Activated naive CD4-positive, alpha-beta T cell treated with anti-CD3 and anti-CD28 coated beads, Interleukin-2, amount 50 U/mL, for 72 hours (primary cell): ENCODE data around the gene LRCOL1. TPM values are rescaled to one million over a fixed set of nuclear protein-coding genes. Genes with fewer than 3 reads are reported as not detected.
A peak's percentile ranks its signal among the peaks of the same experiment; 100 is the strongest.

ENCODE experiments used
- ATAC-seq, 2 donors: fragments of 150-1000 bp; cut with Tn5 transposase; 2 replicates each; pipeline ENCODE4 v1.10.0; 2021; ENCODE audit warnings: mild to moderate bottlenecking in 2 of 2, moderate library complexity in 2 of 2
- DNase-seq, 2 donors: peaks; one replicate each; pipeline ENCODE4 v3.0.0; 2021 to 2022; ENCODE audit warnings: low spot score in 2 of 2
- H3K27ac Mint-ChIP-seq, 2 donors: one replicate each; pipeline ENCODE4 v1.8.0; 2022; ENCODE audit warnings: mild to moderate bottlenecking in 2 of 2, mixed read lengths in 2 of 2
- H3K36me3 Mint-ChIP-seq, 2 donors: one replicate each; pipeline ENCODE4 v1.8.0; 2022; ENCODE audit warnings: mixed read lengths in 2 of 2
- H3K9me3 Mint-ChIP-seq, 2 donors: one replicate each; pipeline ENCODE4 v1.8.0; 2022; ENCODE audit warnings: mixed read lengths in 2 of 2
- total RNA-seq, 2 donors: library from RNA; stranded (reverse); gene quantifications; one replicate each; pipeline ENCODE4 v1.2.3, GENCODE V29; 2022

LRCOL1 gene
- total RNA-seq: not detected

DNA sequence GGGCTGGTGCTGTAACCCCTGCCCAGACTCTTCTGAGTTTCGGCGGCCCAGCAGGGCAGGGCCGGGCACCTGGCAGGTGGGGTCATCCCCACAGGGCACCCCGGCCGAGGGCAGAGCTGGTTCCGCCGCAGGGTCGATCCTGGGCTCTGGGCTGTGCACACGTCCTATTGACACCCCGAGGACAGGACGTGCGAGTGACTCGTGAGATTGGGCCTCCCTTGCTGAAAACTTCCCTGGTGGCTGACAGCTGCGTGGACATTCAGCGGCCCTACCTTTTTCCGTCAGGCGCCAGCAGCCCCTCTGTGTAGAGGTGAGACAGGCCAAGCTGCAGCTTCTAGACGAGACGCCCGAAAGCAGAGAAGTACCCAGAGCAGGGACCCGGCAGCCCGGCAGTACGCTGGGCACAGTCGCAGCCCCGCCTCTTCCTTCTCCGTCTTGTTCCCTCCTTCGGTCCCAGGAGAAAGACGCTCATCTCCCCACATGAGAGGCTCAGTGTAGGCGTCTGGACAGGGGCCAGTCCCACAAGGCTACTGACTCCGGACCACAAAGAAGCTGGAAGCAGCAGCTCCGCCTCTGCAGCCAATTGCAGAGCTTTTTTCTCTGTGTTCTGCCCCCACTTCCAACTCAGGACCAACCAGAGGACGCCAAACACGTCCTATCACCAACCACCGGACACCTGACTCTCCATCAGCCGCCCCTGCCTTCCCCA, at the start of gene LRCOL1:
LRCOL1 (minus strand) TSS at position 532 of the 709 bp plus-strand sequence. CDS start 4,331 bp downstream, outside the sequence.
- DNase-seq (no peak), ATAC-seq (no peak)
- no peak within 1 kb of the TSS for H3K27ac Mint-ChIP-seq
- H3K9me3 Mint-ChIP-seq: peaks cover 0 to 3% of the 10 kb centered on the region in 2 donors
- H3K36me3 Mint-ChIP-seq: peaks cover 0 to 7% of the 10 kb centered on the region in 2 donors

DNA sequence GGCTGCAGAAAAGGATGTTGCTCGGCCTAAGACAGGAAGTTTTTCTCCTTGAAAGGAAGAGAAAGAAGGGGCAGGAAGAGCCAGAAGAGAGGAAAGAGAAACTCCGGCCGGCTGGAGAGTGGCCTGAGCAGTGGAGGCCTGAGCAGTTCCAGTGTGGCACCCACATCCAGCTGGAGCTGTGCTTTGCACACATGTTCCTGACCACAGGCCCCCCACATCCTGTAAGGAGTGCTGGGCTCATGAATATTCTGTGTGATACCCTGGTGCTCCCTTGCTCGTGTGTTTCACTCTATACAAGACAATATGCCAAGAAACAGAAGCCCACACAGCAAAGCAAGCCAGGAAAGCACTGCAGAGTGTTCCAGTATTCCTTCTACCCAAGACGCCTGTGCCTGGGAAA, 49.7 kb upstream of the LRCOL1 start:
- Mint-ChIP-seq H3K36me3 (peaks cover 29 to 37% of the 10 kb centered on the region in 2 donors), H3K9me3 (no peaks in the 10 kb centered on the region), H3K27ac (peak overlapping the region in 1 of 2 donors; percentile 25)
- no peak for ATAC-seq
- no peak for DNase-seq

DNA sequence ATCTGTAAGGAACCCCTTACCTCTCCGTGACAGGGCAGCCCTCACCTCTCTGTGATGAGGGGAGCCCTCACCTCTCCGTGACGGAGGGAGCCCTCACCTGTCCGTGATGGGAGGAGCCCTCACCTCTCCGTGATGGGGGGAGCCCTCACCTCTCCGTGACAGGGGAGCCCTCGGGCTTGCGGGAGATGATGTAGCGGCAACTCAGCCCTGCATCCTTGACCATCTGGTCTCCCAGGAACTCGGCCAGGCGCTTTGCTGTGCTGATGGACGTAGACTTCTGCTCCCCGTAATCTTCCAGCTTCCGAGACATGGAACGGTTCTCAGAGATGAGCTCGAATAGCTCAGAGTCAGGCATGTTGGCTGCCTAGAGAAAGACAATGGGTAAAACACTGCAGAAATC, 48.8 kb upstream of the LRCOL1 start:
- Mint-ChIP-seq H3K36me3 (peaks cover 26 to 36% of the 10 kb centered on the region in 2 donors), H3K27ac (no peak overlapping the region), H3K9me3 (no peaks in the 10 kb centered on the region)
- DNase-seq: no peak
- ATAC-seq: no peak

DNA sequence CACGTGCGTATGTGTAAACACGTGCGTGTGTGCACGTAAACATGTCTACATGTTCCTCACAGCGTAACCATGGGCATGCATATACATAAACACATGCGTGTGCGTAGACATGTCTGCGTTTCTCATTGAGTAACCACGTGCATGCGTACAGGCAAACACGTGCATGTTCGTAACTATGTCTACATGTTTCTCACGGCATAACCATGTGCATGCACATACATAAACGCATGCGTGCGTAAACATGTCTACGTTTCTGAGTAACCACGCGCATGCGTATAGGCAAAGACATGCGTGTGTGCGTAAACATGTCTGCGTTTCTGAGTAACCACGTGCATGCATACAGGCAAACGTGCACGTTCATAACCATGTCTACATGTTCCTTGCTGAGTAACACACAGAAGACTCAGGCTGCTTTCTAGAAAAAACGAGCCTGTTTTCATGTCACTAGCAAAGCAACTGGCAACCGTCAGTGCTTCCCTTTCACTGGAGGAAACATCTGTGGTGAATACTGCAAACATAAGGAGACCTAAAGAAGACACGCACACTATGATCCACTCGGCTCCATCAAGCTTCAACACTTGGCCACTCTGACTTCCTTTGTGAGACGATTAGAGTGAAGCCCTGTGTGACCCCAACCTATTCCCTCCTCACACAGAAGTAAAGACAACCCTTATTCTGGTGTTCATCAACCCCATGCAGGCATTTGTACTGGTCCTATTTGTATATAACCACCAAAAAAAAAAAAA, 47.9 kb upstream of the LRCOL1 start:
- H3K27ac Mint-ChIP-seq: no peak overlapping the region
- H3K36me3 Mint-ChIP-seq: peaks cover 32 to 36% of the 10 kb centered on the region in 2 donors
- no peaks in the 10 kb centered on the region for H3K9me3 Mint-ChIP-seq
- DNase-seq (no peak), ATAC-seq (no peak)

DNA sequence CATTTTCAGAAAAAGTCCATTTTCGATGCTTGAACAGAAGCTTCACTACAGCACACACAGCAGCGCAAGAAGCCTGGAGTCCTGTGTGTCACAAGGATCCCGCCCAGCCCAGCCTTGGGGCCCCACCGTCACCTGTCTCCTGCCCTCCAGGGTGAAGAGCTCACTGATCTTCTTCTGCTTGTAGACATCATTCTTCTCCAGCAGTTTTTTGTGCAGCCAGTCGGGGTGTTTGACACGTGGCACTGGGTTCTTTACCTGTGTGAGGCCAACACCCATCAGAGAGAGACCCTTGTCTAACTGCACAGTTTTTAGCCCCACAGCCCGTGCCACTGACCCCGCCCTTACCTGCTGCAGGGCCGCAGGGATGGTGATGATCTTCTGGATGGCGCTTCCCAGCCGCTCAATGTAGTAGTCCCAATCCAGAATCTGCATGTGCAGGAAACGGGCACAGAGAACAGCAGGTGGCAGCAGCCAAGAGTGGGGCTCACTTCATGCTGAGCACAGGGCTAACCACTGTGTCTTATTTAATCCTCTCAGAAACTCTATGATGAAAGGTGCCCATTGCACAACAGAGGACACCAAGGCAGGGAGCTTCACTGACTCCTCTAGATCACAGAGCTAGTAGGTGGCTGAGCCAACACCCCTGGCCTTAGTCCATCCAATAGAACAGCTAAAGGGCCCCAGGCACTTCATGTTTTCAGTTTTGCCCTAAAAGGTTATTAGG, 46.8 kb upstream of the LRCOL1 start:
- DNase-seq (no peak), ATAC-seq (no peak)
- Mint-ChIP-seq H3K9me3 (no peaks in the 10 kb centered on the region), H3K27ac (peak overlapping the region in 1 of 2 donors; percentile 12), H3K36me3 (peaks cover 32 to 38% of the 10 kb centered on the region in 2 donors)

DNA sequence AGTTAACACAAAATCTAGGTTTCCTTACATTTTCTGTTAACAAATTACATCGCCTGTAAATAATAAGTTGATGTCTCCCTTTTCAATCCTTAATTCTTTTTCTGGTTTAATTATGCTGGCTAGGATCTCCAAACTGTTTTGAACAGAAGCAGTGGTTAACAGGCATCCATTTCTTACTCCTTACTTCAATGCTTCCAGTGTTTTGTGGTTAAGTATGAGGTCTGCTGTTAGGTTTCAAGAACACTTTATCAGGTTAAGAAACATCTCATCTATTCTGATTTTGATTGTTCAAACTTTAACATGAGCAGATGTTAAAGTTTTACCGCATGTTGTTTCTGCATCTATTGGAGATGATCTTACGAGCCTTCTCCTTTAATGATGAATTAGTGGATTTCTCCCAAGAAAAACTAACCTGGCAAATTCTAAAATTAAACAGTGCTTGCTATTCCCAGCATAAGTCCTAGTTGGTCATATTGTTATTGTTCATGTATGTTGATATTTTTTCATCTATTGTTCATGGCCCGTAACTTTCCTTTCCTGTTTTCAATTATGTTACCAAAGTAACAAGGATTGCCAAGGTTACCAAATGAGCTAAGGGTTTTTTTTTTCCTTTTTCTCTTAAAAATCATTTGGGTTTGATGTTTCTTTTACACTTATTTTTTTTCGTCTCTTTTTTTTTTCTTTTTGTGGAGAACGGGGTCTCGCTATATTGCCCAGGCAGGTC, 43.3 kb upstream of the LRCOL1 start:
- DNase-seq (no peak), ATAC-seq (peak in 1 of 2 donors; percentile 66)
- H3K9me3 Mint-ChIP-seq: no peaks in the 10 kb centered on the region
- H3K27ac Mint-ChIP-seq: peak overlapping the region in 1 of 2 donors; percentile 46
- H3K36me3 Mint-ChIP-seq: peaks cover 25 to 28% of the 10 kb centered on the region in 2 donors

DNA sequence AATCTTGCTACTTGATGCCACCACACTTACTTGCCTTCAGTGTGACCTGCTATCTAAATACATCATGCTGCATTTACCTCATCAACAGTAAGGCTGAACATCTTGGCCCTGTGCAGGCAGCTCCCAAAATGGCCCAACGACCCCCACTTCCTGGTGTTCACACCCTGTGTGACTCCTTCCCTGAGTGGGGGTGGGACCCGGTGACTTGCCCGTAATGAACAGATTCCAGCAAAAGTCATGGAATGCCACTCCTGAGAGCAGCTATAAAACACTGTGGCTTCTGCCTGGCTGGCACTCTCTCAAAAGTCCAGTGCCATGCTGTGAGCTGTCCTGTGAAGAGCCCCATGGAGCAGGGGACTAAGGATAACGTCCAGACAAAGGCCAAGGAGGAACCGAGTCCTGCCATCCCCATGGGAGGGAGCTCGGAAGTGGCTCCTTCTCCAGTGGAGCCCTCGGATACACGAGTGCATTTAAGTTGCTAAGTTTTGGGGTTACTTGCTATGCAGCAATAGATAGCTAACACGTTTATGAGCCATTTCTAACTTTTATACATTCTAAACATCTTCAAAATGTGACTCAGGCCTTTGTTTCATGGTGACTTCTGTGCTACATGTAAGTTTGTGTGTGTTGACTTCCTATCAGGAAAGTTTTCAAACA, 41.2 kb upstream of the LRCOL1 start:
- Mint-ChIP-seq H3K9me3 (no peaks in the 10 kb centered on the region), H3K27ac (peak overlapping the region in 1 of 2 donors; percentile 26), H3K36me3 (peaks cover 13% of the 10 kb centered on the region in 2 donors)
- no peak for DNase-seq
- no peak for ATAC-seq

DNA sequence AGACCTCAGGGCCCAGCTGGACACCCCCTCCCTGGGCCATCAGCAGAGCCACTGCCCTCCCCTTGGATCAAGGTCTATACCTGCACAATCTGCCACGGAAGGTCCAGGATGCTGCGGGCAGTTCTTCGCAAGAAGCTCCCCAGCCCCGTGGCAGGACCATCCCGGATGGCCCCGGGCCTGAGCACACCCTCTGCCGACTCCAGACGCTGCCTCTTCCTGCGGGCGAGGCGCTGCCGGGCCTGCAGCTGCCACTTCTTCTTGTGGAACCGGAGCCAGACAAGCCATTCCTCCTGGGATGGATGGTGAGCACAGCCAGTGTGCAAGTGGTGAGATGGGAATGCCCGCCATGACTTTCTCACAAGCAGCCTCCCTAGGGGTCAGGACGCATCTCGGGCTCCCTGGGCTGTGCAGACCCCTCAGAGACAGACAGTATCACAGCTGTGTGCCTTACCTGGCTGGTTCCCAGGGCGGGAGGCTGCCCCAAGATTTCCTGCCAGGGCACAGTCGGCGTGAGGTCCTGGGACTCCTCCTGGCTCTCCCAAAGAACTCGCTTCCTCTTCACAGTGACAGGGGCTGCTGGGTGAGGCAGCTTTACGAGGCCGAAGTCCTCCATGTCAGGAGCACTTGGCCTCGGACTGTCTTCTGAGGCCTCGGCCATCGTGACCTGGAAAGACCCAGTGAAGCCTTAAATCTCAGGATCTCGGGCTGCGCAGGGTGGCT, 39.0 kb upstream of the LRCOL1 start:
- Mint-ChIP-seq H3K27ac (no peak overlapping the region), H3K36me3 (peaks cover 12% of the 10 kb centered on the region in 2 donors), H3K9me3 (no peaks in the 10 kb centered on the region)
- DNase-seq (no peak), ATAC-seq (no peak)

DNA sequence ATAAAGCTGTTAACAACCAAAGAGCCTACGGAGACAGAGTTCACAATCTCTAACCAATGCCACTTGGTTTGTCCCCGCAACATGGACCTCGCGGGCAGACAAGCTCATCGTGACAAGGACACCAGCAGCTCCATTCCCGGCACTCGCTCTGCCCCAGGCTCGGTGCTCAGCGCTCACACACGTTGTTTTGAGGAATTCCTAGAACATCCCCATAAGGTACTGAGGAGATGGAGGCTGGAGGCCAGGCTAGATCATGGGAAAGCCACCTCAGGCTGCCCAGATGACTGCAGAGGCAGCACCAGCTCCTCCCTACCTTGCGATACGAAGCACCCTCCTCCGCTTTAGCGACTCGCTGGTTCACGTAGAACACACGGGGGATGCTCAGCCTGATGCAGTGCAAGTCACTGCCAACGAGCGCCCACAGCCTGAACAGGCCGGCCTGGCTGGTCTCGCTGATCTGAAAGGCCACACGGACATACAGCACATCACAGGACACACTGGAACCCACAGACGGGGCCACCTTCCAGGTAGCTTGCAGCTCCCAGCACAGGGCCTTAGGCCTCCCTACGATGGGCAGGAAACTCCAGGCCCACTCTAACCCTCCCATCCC, 38.3 kb upstream of the LRCOL1 start:
- ATAC-seq (no peak), DNase-seq (no peak)
- no peaks in the 10 kb centered on the region for H3K9me3 Mint-ChIP-seq
- H3K36me3 Mint-ChIP-seq: peaks cover 10 to 12% of the 10 kb centered on the region in 2 donors
- H3K27ac Mint-ChIP-seq: no peak overlapping the region

DNA sequence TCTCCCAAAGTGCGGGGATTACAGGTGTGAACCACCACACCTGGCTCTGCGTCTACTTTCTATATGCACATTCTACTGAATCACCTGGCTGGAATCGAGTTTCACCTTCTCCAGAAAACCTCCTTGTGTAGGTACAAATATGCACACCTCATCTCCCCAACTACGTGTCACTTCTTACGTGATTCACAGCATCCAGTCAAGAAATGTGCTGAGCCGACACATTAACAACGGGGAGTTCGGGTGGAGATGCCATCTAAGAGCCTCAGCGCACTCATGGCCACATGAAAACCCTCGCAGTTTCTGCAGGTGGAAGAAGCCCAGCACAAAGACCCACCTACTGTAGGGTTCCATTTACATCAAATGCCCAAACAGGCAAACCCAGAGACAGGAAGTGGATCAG, 37.5 kb upstream of the LRCOL1 start:
- Mint-ChIP-seq H3K9me3 (no peaks in the 10 kb centered on the region), H3K27ac (no peak overlapping the region), H3K36me3 (peaks cover 5 to 12% of the 10 kb centered on the region in 2 donors)
- no peak for ATAC-seq
- DNase-seq: no peak

DNA sequence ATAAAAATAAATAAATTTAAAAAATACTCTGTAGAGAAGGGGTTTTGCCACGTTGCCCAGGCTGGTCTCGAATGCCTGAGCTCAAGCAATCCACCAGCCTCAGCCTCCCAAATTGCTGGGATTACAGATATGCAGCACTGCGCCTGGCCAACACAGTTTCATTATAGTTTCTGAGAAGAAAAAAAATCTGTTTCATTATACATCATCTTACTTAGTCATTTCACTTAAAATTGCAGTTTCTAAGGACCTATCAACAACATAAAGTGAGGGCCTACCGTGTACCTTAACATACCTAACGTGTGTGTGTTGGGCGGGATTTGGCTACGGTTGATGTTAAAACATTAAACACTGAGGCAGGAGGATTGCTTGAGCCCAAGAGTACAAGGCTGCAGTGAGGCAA, 36.5 kb upstream of the LRCOL1 start:
- DNase-seq (no peak), ATAC-seq (peak in 1 of 2 donors; percentile 87)
- Mint-ChIP-seq H3K27ac (peak overlapping the region in 1 of 2 donors; percentile 60), H3K9me3 (no peaks in the 10 kb centered on the region), H3K36me3 (peaks cover 2 to 13% of the 10 kb centered on the region in 2 donors)

DNA sequence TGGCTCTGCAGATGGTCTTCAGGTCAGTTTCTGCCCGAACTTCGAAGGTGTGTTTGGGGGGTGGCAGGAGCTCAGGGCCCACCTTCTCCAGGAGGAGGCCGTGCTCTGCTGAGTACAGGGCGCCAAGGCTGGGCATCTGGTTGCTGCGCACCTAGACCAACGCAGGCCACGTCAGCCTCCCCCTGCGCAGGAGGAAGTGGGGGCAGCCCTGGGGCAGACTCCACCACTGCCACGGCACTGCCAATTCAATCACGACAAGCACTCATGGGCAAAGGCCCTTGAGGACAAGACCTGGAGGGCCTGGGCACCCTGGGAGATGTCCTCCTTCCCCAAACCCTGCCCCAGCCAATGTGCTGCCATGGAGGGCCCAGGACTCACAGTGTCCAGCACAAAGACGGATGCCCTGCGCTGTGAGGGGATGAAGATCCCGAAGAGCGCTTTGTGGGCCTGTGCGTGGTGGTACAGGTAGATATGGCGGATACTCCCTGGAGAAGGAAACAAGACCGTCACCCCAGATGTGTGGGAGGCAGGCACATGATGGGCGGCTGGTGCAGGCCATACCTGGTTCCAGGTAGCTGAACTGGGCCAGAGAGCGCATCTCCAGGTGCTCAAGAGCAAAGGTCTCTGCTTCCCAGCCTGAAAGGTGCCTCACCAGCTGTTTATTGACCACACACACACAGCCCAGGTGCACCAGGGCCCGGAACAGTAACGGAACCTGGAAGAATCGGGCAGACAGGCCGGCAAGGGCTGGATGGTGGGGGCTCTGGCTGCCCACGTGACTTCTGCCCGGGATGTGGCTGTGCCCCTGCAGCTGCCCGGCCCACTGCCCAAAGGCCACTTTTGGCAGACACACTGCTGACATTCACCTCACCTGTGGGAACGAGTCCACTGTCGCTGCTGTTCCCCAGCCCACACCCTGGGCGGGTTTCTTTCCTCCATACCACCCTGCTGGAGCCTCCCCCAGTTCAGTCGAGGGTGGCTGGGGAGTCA, 32.8 kb upstream of the LRCOL1 start:
- H3K36me3 Mint-ChIP-seq: peaks cover 8 to 27% of the 10 kb centered on the region in 2 donors
- no peaks in the 10 kb centered on the region for H3K9me3 Mint-ChIP-seq
- no peak for ATAC-seq

DNA sequence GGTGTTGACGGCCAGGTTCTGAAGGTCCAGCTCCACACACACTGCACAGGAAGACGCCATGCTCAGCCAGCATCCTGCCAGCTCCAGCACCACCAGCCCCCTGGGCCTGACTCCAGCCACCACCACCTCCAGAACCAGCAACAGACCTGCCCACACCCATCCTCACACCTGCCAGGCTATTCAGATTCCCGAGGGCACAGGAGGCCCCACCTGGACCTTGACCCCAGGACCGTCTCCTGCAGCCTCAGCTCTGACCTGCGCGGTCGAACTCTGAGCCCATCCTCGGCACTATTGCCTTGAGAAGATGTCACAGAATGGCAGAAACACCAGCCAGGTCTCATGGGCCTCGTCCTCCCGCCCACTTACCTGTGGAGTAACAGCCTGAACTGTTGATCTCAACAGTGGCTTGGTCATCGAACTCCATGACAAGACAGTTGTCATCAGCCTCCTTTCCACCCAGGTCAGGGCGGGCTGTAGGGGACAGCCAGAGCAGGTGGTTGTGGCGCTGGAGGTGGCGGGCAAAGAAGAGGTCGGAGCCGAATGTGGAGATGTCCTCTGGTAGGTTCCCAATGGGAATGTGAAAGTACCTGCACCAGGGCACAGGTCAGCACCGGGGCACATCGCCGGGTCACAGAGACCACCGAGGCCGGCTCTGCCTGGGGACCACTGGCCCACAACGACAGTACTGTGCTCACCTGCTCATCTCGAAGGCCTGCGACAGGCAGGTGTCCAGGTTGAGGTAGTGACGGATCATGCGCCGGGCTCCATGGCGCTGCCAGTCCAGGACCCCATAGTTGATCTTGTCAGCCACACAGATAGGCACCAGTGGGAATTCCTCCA, 31.6 kb upstream of the LRCOL1 start:
- DNase-seq: no peak
- Mint-ChIP-seq H3K36me3 (peaks cover 12 to 26% of the 10 kb centered on the region in 2 donors), H3K27ac (peak overlapping the region in 1 of 2 donors; percentile 60), H3K9me3 (no peaks in the 10 kb centered on the region)
- no peak for ATAC-seq

More for the DNA sequence above, 32.8 kb upstream of the LRCOL1 start:
- no peak overlapping the region for H3K27ac Mint-ChIP-seq
- DNase-seq: no peak
